HepG2 (cell line): ENCODE data around the gene ACOXL. TPM values are rescaled to one million over a fixed set of nuclear protein-coding genes. Genes with fewer than 3 reads are reported as not detected.
A peak's percentile ranks its signal among the peaks of the same experiment; 100 is the strongest.

Experiments used
- ATAC-seq: fragments of 200-7000 bp; cut with Tn5 transposase; 3 replicates; pipeline ENCODE4 v1.9.1; 2020; ENCODE audit warnings: mild to moderate bottlenecking, moderate library complexity
- BruUV-seq: library from RNA; stranded (reverse); fragments of 400-500 nt; replicated peaks from 2 replicates; lab custom pipeline; 2021; lab: Mats Ljungman, UMichigan
- CTCF ChIA-PET: fragments of 300-600 bp; formaldehyde crosslinking; extraction: SDS; loops from one replicate; lab custom pipeline; 2021; ENCODE audit warnings: low total read pairs, inconsistent platforms, low intra/inter-chr PET ratio; lab: Yijun Ruan, JAX
- POLR2A ChIA-PET: fragments of 350-600 bp; sonication (Branson Sonifier 250); formaldehyde crosslinking; loops from one replicate; lab custom pipeline; 2020; ENCODE audit warnings: antibody characterized with exemption, inconsistent platforms; lab: Yijun Ruan, JAX
- DNase-seq: peaks from one replicate; pipeline ENCODE4 v3.0.0-alpha.2; 2015; ENCODE audit warnings: low spot score
- FAIRE-seq: peaks from 3 replicates; lab custom pipeline; 2011; peaks lifted over from hg19 to GRCh38; lab: Jason Lieb, UNC
- H2AFZ ChIP-seq: one replicate; pipeline ENCODE4 v1.6.1; 2011; ENCODE audit warnings: low read length, inconsistent platforms
- H3K27ac ChIP-seq: fragments of 300-600 bp; 3 replicates; pipeline ENCODE4 v1.8.0; 2011; ENCODE audit warnings: mixed run types, mild to moderate bottlenecking, mixed read lengths, low read length, inconsistent platforms; ENCODE audit not compliant: insufficient read depth; ENCODE audit errors: extremely low read length
- H3K27me3 ChIP-seq, 2 experiments: fragments of 200-600 bp in 1 of 2; 2 replicates in 1 of 2; 3 replicates in 1 of 2; pipeline versions ENCODE4 v1.6.0 to v1.8.0; 2011; ENCODE audit warnings: low read length in 2 of 2, mild to moderate bottlenecking in 2 of 2, moderate library complexity in 2 of 2, inconsistent platforms in 1 of 2; ENCODE audit not compliant: insufficient read depth in 2 of 2, control insufficient read depth in 1 of 2
- H3K36me3 ChIP-seq, 2 experiments: fragments of 200-600 bp in 1 of 2; replicated peaks in 1 of 2; 2 replicates in 1 of 2; 3 replicates in 1 of 2; pipeline versions ENCODE4 v1.5.1 to v1.8.0; 2011; ENCODE audit warnings: low read length in 2 of 2, inconsistent platforms in 1 of 2; ENCODE audit not compliant: insufficient read depth in 2 of 2, control insufficient read depth in 1 of 2
- H3K4me1 ChIP-seq: 2 replicates; pipeline ENCODE4 v1.5.1; 2012; ENCODE audit warnings: low read length, inconsistent platforms; ENCODE audit not compliant: insufficient read depth
- H3K4me2 ChIP-seq: 2 replicates; pipeline ENCODE4 v1.6.0; 2011; ENCODE audit warnings: low read depth, low read length, inconsistent platforms
- H3K4me3 ChIP-seq, 3 experiments: fragments of 200-600 bp in 1 of 3; sonication (generic), shearing (Covaris generic) in 1 of 3; replicated peaks in 1 of 3; 2 replicates each; pipeline ENCODE4 v1.5.1; 2011 to 2016; ENCODE audit warnings: low read length in 3 of 3, inconsistent platforms in 2 of 3, low read depth in 2 of 3, mild to moderate bottlenecking in 2 of 3, control low read depth in 1 of 3, mixed read lengths in 1 of 3; ENCODE audit not compliant: insufficient read depth in 1 of 3
- H3K79me2 ChIP-seq: one replicate; pipeline ENCODE4 v1.6.1; 2011; ENCODE audit warnings: low read length, inconsistent platforms; ENCODE audit not compliant: insufficient read depth
- H3K9ac ChIP-seq: 2 replicates; pipeline ENCODE4 v1.6.0; 2011; ENCODE audit warnings: mild to moderate bottlenecking, low read depth, low read length, inconsistent platforms; ENCODE audit not compliant: insufficient read depth
- H3K9me3 ChIP-seq: 2 replicates; pipeline ENCODE4 v1.5.1; 2012; ENCODE audit warnings: mild to moderate bottlenecking, low read length
- H4K20me1 ChIP-seq: 2 replicates; pipeline ENCODE4 v1.6.0; 2011; ENCODE audit warnings: inconsistent platforms, mild to moderate bottlenecking, low read length, moderate library complexity; ENCODE audit not compliant: insufficient read depth
- ATF4 ChIP-seq, 2 experiments: fragments of 450-650 bp in 1 of 2; sonication (generic) in 1 of 2; formaldehyde crosslinking; IDR thresholded peaks; 2 replicates each; pipeline versions ENCODE4 v1.5.0 to v1.8.0; 2020 to 2022; ENCODE audit warnings: mild to moderate bottlenecking in 1 of 2, missing genetic modification reagents in 1 of 2
- CENPX ChIP-seq: sonication (generic); formaldehyde crosslinking; IDR thresholded peaks from 2 replicates; pipeline ENCODE4 v1.9.0; 2021; ENCODE audit warnings: mild to moderate bottlenecking, missing genetic modification reagents, moderate library complexity
- SRSF9 ChIP-seq: fragments of 200-400 bp; formaldehyde crosslinking; IDR thresholded peaks from 2 replicates; pipeline ENCODE4 v1.6.1; 2018; ENCODE audit warnings: borderline replicate concordance, mild to moderate bottlenecking, low read depth, low read length; ENCODE audit not compliant: insufficient read depth, poor library complexity, severe bottlenecking
- ZNF7 ChIP-seq: IDR thresholded peaks from 2 replicates; pipeline ENCODE4 v1.6.1; 2016; ENCODE audit warnings: missing biosample characterization, missing genetic modification reagents
- WGBS: methylation state at CpG from one replicate; pipeline ENCODE4 v1.1.6; 2017; ENCODE audit warnings: low lambda C conversion rate; 5-methylcytosine and 5-hydroxymethylcytosine counted together
- in situ Hi-C: cut with HindIII; loops from 2 replicates; pipeline ENCODE4 v1.10.0; 2017; ENCODE audit warnings: low pct_unique_long_range_greater_than_20kb; ENCODE audit not compliant: extremely low pct_ligation_motif_present
- intact Hi-C: fragments of 100-400 bp; cut with micrococcal nuclease; formaldehyde crosslinking; loops from one replicate; pipeline ENCODE4 v1.10.0; 2022; ENCODE audit not compliant: unreplicated experiment
- polyA plus RNA-seq, 8 experiments: library from polyadenylated mRNA; depleted of rRNA in 3 of 8; stranded (reverse) in 7 of 8; unstranded in 1 of 8; fragments of >200 nt; fragmentation: Illumina TruSeq in 4 of 8; extraction: Trizol in 4 of 8; gene quantifications; 2 replicates each; pipeline versions ENCODE4 v1.2.1 to v1.2.3, GENCODE V29; 2011 to 2016; ENCODE audit warnings: low read depth in 4 of 8, missing spikeins in 1 of 8, mixed read lengths in 1 of 8; ENCODE audit not compliant: insufficient read depth in 1 of 8
- total RNA-seq, 5 experiments: library from RNA; depleted of rRNA; stranded (reverse); fragments of >200 nt; fragmentation: Illumina TruSeq; extraction: Trizol; gene quantifications; 2 replicates each; pipeline ENCODE4 v1.2.3, GENCODE V29; 2016; ENCODE audit warnings: low read depth in 1 of 5

Gene ACOXL
- total and polyA plus RNA-seq, 2 of the 13 experiments (the other 11 are each of a cell fraction or from before 2014, with no cell fraction given) = not detected

- CTCF ChIA-PET = interaction anchor here (1.2 to 1.9 kb wide), 2 partner anchors 19 to 586 kb away, joined by 4 to 9 read pairs; no protein-coding TSS in a partner anchor
- POLR2A ChIA-PET = no interaction called here
- FAIRE-seq = no peak
Observed at GRCh38 chr2:111116011-111116746, 383.8 kb downstream of the ACOXL start.

More at GRCh38 chr2:111116011-111116746, 383.8 kb downstream of the ACOXL start:
- no peak overlapping the region for H3K27ac ChIP-seq
- no peak overlapping the region for H3K9ac ChIP-seq
- H3K27me3 ChIP-seq = peaks cover 0 to 12% of the 10 kb centered on the region in 2 experiments; a peak in 4 of 5 replicates
- no peak for DNase-seq
- H3K4me3 ChIP-seq = no peak overlapping the region
- no peaks in the 10 kb centered on the region for H3K9me3 ChIP-seq
- no peaks in the 10 kb centered on the region for H3K36me3 ChIP-seq
- no peak for TF ChIP-seq ZNF7 (CRISPR knock-in tag)
- TF ChIP-seq SRSF9 = no peak
- TF ChIP-seq CENPX (CRISPR knock-in tag) = 0 out of 2 replicates have a peak, but pooled peaks have one; percentile 61
- no peak for TF ChIP-seq ATF4 (CRISPR knock-in tag; IDR thresholded peaks at IDR 0.05)
- in situ Hi-C loops = loop anchor here (5.0 kb wide), 1 partner anchor 586 kb away; no protein-coding TSS in a partner anchor
- no peaks in the 10 kb centered on the region for H4K20me1 ChIP-seq
- no TSS peak for BruUV-seq
- peaks cover 21% of the 10 kb centered on the region for H3K4me1 ChIP-seq
- intact Hi-C loops = loop anchor here (10.0 kb wide), 1 partner anchor 579 kb away; no protein-coding TSS in a partner anchor
- H3K4me2 ChIP-seq = no peak overlapping the region
- H2AFZ ChIP-seq = no peak overlapping the region
- peaks cover 1% of the 10 kb centered on the region for H3K79me2 ChIP-seq
- no peak for ATAC-seq
- 37% methylated on average over 7 of the region's 7 CpGs for WGBS
